Breast epithelium (tissue), 3 donors: ENCODE data around the gene RFTN1.

Source experiments
- POLR2A ChIP-seq: fragments of 450-650 bp; IDR thresholded peaks from one replicate; pipeline ENCODE4 v1.6.1; 2016; ENCODE audit warnings: antibody characterized with exemption, mild to moderate bottlenecking, moderate library complexity
- POLR2AphosphoS5 ChIP-seq, 3 donors: sonication (generic); formaldehyde crosslinking; IDR thresholded peaks; one replicate each; pipeline ENCODE4 v1.6.1; 2017; ENCODE audit warnings: antibody characterized with exemption in 3 of 3
- TF ChIP-seq, protein P1 (sequence below), 3 donors: fragments of 450-650 bp; IDR thresholded peaks; one replicate each; pipeline ENCODE4 v1.5.1; 2016 to 2017; ENCODE audit warnings: antibody characterized with exemption in 3 of 3, mild to moderate bottlenecking in 3 of 3, moderate library complexity in 3 of 3

DNA sequence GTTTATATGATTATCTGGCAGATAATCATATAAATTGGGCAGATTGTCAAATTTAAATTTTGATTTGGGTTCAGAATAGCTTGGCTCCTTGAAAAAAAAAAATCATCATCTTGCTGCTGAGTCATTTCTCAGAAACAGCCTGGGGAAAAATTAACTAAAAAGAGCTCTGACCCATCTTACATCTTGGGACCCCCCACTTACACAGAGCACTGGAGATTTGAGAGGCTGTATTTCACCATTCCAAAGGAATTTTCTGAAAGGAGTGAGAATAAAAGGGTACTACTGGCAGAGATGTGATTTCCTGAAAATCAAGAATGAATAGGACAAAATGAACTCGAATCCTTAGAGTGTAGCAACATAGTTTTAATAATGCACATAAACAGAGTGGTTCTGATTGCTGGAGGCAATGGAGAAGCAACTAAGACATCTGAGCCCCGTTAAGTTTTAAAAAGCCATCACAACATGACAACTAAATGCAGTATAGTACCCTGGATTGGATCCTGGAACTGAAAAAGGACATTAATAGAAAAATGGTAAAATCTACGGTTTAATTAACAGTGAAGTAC, 97.5 kb downstream of the RFTN1 start:
- TF ChIP-seq POLR2A (no peak), POLR2AphosphoS5 (IDR thresholded peaks at IDR 0.05) (no peak)
- TF ChIP-seq, protein P1, sequence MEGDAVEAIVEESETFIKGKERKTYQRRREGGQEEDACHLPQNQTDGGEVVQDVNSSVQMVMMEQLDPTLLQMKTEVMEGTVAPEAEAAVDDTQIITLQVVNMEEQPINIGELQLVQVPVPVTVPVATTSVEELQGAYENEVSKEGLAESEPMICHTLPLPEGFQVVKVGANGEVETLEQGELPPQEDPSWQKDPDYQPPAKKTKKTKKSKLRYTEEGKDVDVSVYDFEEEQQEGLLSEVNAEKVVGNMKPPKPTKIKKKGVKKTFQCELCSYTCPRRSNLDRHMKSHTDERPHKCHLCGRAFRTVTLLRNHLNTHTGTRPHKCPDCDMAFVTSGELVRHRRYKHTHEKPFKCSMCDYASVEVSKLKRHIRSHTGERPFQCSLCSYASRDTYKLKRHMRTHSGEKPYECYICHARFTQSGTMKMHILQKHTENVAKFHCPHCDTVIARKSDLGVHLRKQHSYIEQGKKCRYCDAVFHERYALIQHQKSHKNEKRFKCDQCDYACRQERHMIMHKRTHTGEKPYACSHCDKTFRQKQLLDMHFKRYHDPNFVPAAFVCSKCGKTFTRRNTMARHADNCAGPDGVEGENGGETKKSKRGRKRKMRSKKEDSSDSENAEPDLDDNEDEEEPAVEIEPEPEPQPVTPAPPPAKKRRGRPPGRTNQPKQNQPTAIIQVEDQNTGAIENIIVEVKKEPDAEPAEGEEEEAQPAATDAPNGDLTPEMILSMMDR (IDR thresholded peaks at IDR 0.05): no peak
